Muscle of leg (tissue), 11 donors: ENCODE measurements around the gene PEAK1. TPM values are rescaled to one million over a fixed set of nuclear protein-coding genes. Genes with fewer than 3 reads are reported as not detected.
A peak's percentile ranks its signal among the peaks of the same experiment; 100 is the strongest.

ENCODE experiments used
- DNase-seq: peaks from one replicate; pipeline ENCODE4 v3.0.0; 2013
- H3K27ac ChIP-seq: one replicate; pipeline ENCODE4 v1.5.1; 2013; ENCODE audit warnings: mild to moderate bottlenecking, low read length, control low read depth
- H3K27me3 ChIP-seq: one replicate; pipeline ENCODE4 v1.6.1; 2013; ENCODE audit warnings: low read length; ENCODE audit not compliant: control insufficient read depth, insufficient read depth
- H3K36me3 ChIP-seq: one replicate; pipeline ENCODE4 v1.6.1; 2013; ENCODE audit warnings: low read length; ENCODE audit not compliant: control insufficient read depth, insufficient read depth
- H3K4me1 ChIP-seq: one replicate; pipeline ENCODE4 v1.6.1; 2013; ENCODE audit warnings: low read length; ENCODE audit not compliant: control insufficient read depth, insufficient read depth
- H3K4me3 ChIP-seq: one replicate; pipeline ENCODE4 v1.5.1; 2013; ENCODE audit warnings: low read length, control low read depth
- H3K9me3 ChIP-seq: replicated peaks from 2 replicates; pipeline ENCODE4 v1.6.1; 2013; ENCODE audit warnings: low read depth, low read length; ENCODE audit not compliant: control insufficient read depth
- WGBS: methylation state at CpG from one replicate; pipeline ENCODE4 v1.1.5; 2013; ENCODE audit warnings: missing lambda C conversion rate; ENCODE audit not compliant: insufficient coverage; 5-methylcytosine and 5-hydroxymethylcytosine counted together
- polyA plus RNA-seq, 8 donors: library from polyadenylated mRNA; unstranded; fragments of 120-200 nt; gene quantifications; one replicate each; pipeline versions ENCODE4 v1.2.1 to v1.2.3, GENCODE V29; 2013; ENCODE audit warnings: inconsistent platforms in 1 of 8, low replicate concordance in 1 of 8; ENCODE audit not compliant: insufficient read length in 8 of 8, insufficient read depth in 1 of 8
- total RNA-seq: library from RNA; stranded (reverse); fragments of 120-200 nt; gene quantifications from one replicate; pipeline ENCODE4 v1.2.4, GENCODE V29; 2013

The PEAK1 gene
- total and polyA plus RNA-seq, 9 donors = 19.9 to 43.7 (median 35.1) TPM

GRCh38 chr15:77071305-77072223 lies 348.3 kb downstream of the PEAK1 start:
- Histone ChIP-seq H3K4me3 (no peak overlapping the region), H3K36me3 (peaks cover 7% of the 10 kb centered on the region), H3K9me3 (no peaks in the 10 kb centered on the region), H3K4me1 (peaks cover 11% of the 10 kb centered on the region), H3K27ac (peak overlapping the region; percentile 25), H3K27me3 (peaks cover 4% of the 10 kb centered on the region)
- WGBS = 78% methylated on average over 10 of the region's 15 CpGs
- DNase-seq = no peak

DNA sequence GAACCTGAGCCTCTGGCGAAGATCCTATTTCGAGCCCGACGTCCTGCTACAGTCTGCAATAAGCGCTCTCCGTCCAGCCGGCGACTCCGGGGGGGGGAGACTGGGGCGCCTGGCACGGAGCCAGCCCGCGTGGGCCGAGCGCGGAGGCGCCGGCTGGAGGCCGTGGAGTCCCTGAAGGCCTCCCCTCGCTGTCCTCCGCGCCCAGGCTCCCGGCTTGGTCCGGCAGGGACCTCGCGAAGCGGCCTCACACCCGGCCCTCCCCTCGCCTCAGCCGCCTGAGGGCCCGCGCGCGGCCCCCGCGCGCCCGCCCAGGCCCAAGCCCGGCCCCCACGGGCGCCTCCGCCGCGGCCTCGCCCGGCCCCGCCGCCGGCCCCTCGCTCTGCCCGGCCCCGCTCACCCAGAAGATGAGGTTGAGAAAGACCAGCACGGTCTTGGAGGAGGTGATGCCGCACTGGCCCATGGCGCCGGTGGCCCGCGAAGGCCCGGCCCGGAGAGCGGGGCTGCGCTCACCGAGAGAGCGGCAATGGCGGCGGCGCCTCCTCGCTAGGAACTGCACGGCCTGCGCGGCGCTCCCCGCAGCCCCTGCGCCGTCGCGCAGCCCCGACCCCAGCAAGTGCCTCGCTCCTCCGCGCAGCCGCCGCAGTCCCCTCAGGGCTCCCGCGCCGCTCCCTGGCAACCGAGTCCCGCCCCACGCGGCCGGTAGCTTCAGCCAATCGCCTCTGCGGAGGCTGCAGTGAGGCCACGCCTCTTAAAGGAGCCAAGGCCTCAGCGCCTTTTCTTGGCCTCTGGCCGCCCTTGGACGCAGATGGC lies 349.2 kb downstream of the PEAK1 start, which contains the start of gene TSPAN3:
TSS of gene TSPAN3 (minus strand) at position 615 of the 810 bp plus-strand sequence. CDS start at position 460, 155 bp downstream.
- peak; percentile 98 for DNase-seq
- Histone ChIP-seq H3K27me3 (peaks cover 4% of the 10 kb centered on the region), H3K36me3 (peaks cover 7% of the 10 kb centered on the region), H3K9me3 (no peaks in the 10 kb centered on the region), H3K4me3 (peak within 1 kb of the TSS; percentile 67), H3K4me1 (peaks cover 11% of the 10 kb centered on the region), H3K27ac (peak within 1 kb of the TSS; percentile 84)
- under 1% methylated on average over 91 of the region's 97 CpGs for WGBS

GRCh38 chr15:77070180-77070494 lies 349.8 kb downstream of the PEAK1 start:
- Histone ChIP-seq H3K27ac (peak overlapping the region; percentile 84), H3K9me3 (no peaks in the 10 kb centered on the region), H3K36me3 (peaks cover 7% of the 10 kb centered on the region), H3K4me3 (peak overlapping the region; percentile 67), H3K27me3 (no peaks in the 10 kb centered on the region), H3K4me1 (peaks cover 11% of the 10 kb centered on the region)
- no peak for DNase-seq
- 1% methylated on average over 16 of the region's 18 CpGs for WGBS

DNA sequence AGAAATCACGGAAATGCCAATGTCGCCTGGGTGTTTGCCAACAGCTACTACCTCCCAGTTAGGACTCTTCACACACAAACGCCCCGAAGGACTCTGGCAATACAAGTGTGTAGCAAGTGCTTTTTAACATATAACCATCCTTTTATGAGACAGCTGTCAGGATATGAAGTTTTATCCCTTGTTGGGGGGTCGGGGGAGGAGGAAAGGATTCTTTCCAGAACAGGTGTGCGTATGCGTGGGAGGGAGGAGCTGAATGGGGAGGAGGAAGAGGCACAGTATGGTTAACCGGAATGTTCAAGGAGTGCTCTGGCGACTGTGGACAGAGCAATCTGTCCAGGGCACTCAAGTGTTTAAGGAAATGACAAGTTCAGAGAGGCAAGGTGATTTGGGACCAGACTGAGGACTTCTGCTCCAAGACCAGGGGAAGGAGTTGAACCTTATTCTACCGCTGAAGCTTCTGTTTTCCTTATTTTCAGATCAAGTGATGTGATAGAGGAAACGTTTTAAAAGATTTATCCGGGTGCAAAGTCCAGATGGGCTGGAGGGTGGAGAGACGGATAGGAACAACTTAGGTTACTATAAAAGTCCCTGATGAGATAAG lies 350.3 kb downstream of the PEAK1 start:
- H3K27ac ChIP-seq = peak overlapping the region; percentile 84
- peaks cover 7% of the 10 kb centered on the region for H3K36me3 ChIP-seq
- no peaks in the 10 kb centered on the region for H3K27me3 ChIP-seq
- peak overlapping the region; percentile 67 for H3K4me3 ChIP-seq
- WGBS = 13% methylated on average over 6 of the region's 13 CpGs
- peak; percentile 54 for DNase-seq
- H3K9me3 ChIP-seq = no peaks in the 10 kb centered on the region
- peaks cover 11% of the 10 kb centered on the region for H3K4me1 ChIP-seq

- no peaks in the 10 kb centered on the region for H3K27me3 ChIP-seq
- H3K27ac ChIP-seq = no peak overlapping the region
- WGBS = 100% methylated on average over 2 of the region's 7 CpGs
- peaks cover 8% of the 10 kb centered on the region for H3K36me3 ChIP-seq
- no peak for DNase-seq
- H3K4me3 ChIP-seq = no peak overlapping the region
- H3K4me1 ChIP-seq = peaks cover 11% of the 10 kb centered on the region
- H3K9me3 ChIP-seq = no peaks in the 10 kb centered on the region
These were observed 351.3 kb downstream of the PEAK1 start for GRCh38 chr15:77068633-77069032.

- H3K27ac ChIP-seq = no peak overlapping the region
- DNase-seq = no peak
- H3K36me3 ChIP-seq = peaks cover 9% of the 10 kb centered on the region
- no peaks in the 10 kb centered on the region for H3K27me3 ChIP-seq
- H3K4me3 ChIP-seq = no peak overlapping the region
- H3K9me3 ChIP-seq = no peaks in the 10 kb centered on the region
- H3K4me1 ChIP-seq = peaks cover 11% of the 10 kb centered on the region
- WGBS = 88% methylated on average over 1 of the region's 3 CpGs
These were observed 352.1 kb downstream of the PEAK1 start for GRCh38 chr15:77067691-77068367.

- no peaks in the 10 kb centered on the region for H3K9me3 ChIP-seq
- no peaks in the 10 kb centered on the region for H3K27me3 ChIP-seq
- no peak for DNase-seq
- peaks cover 9% of the 10 kb centered on the region for H3K36me3 ChIP-seq
- H3K4me3 ChIP-seq = no peak overlapping the region
- peaks cover 11% of the 10 kb centered on the region for H3K4me1 ChIP-seq
- no CpG with 5 or more reads among the region's 3 CpGs for WGBS
- no peak overlapping the region for H3K27ac ChIP-seq
These were observed 352.8 kb downstream of the PEAK1 start for GRCh38 chr15:77066971-77067690.

GRCh38 chr15:77064539-77065308 lies 355.2 kb downstream of the PEAK1 start:
- no peak overlapping the region for H3K4me3 ChIP-seq
- no peak for DNase-seq
- peaks cover 15% of the 10 kb centered on the region for H3K4me1 ChIP-seq
- H3K27me3 ChIP-seq = no peaks in the 10 kb centered on the region
- no peak overlapping the region for H3K27ac ChIP-seq
- H3K36me3 ChIP-seq = peaks cover 9% of the 10 kb centered on the region
- no peaks in the 10 kb centered on the region for H3K9me3 ChIP-seq
- whole genome bisulfite sequencing = no CpG with 5 or more reads among the region's 6 CpGs

DNA sequence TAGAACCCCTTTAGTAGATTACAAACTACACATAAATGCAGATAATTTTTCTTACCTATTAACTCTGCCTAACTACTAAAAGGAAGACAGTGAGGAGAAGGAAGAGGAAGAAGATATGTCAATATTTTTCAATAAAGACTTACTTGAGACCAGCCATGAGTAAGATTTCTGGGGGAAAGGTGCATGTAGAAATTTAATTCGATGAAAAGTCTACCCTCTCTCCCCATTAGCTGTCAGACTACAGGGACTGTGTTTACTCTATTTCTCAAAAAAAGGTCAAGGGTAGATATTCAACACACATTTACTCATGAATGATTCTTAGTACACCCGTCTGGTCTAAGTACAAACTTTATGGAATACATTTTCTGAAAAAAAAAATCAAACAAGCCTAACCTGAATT lies 355.8 kb downstream of the PEAK1 start:
- H3K36me3 ChIP-seq = peaks cover 6% of the 10 kb centered on the region
- H3K4me1 ChIP-seq = peaks cover 12% of the 10 kb centered on the region
- no peak overlapping the region for H3K27ac ChIP-seq
- H3K4me3 ChIP-seq = no peak overlapping the region
- DNase-seq = no peak
- H3K27me3 ChIP-seq = no peaks in the 10 kb centered on the region
- WGBS = no CpG with 5 or more reads among the region's 2 CpGs
- H3K9me3 ChIP-seq = no peaks in the 10 kb centered on the region
